GM12864 (cell line): ENCODE measurements around the gene SLC16A12.
"Not testable (repeated sequence)": the region's sequence is repeated elsewhere in the genome, so short reads cannot be mapped to it uniquely, and the experiment has no call there.

ENCODE experiments used
- DNase-seq: peaks from one replicate; pipeline ENCODE4 v3.0.0-alpha.2; 2011; ENCODE audit warnings: low read depth
- H3K4me3 ChIP-seq: 2 replicates; pipeline ENCODE4 v1.5.1; 2011; ENCODE audit warnings: mild to moderate bottlenecking, low read depth, low read length, control low read depth
- TF ChIP-seq, protein P1 (sequence below): IDR thresholded peaks from 2 replicates; pipeline ENCODE4 v1.5.1; 2011; ENCODE audit warnings: low read depth, mild to moderate bottlenecking, moderate library complexity, low read length, control low read depth, inconsistent platforms; ENCODE audit errors: missing control alignments

The SLC16A12 gene

DNA sequence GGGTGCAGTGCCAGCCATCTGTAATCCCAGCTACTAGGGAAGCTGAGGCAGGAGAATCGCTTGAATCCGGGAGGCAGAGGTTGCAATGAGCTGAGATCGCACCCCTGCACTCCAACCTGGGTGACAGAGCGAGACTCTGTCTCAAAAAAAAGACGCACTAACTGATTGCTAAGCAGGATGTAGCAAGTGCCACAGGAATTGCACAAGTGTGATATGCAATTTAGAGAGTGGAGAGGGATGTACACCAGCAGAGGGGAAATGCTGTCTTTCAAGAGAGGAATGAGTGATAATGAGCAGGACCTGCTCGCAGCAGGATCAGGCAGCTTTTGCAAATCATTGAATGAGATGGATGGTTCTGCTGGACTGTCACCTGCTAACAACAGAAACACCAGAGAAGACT is 13.3 kb upstream of the SLC16A12 start:
- TF ChIP-seq, protein P1, sequence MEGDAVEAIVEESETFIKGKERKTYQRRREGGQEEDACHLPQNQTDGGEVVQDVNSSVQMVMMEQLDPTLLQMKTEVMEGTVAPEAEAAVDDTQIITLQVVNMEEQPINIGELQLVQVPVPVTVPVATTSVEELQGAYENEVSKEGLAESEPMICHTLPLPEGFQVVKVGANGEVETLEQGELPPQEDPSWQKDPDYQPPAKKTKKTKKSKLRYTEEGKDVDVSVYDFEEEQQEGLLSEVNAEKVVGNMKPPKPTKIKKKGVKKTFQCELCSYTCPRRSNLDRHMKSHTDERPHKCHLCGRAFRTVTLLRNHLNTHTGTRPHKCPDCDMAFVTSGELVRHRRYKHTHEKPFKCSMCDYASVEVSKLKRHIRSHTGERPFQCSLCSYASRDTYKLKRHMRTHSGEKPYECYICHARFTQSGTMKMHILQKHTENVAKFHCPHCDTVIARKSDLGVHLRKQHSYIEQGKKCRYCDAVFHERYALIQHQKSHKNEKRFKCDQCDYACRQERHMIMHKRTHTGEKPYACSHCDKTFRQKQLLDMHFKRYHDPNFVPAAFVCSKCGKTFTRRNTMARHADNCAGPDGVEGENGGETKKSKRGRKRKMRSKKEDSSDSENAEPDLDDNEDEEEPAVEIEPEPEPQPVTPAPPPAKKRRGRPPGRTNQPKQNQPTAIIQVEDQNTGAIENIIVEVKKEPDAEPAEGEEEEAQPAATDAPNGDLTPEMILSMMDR: no peak
- H3K4me3 ChIP-seq: no peak overlapping the region
- no peak for DNase-seq

DNA sequence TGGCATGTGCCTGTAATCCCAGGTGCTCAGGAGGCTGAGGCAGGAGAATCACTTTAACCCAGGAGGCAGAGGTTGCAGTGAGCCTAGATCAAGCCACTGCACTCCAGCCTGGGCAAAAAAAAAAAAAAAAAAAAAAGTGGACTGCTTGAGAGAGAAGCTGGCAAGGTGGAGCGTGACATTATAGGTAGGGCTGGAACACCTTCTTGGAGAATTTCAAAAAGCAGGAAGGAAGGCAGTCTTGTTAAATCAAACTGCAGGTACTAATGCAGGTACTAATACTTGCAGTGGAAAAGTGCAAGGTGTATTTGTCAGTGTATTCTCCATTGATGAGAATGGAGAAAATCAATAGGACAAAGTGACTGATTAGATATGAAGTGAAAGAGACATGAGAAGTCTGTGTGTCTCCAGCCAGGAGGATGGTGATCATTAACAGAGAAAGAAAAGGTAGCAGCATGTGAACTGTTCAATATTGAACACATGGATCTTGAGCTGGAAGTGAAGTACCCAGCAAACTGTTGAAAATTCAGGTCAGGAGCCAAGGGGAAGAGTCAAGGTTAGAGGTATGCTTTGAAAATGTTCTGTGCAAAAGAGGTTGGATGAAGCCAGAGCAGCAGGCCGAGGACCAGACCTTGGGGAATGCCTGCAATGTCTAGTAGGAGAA is 12.6 kb upstream of the SLC16A12 start:
- TF ChIP-seq, protein P1: no peak
- DNase-seq: no peak
- H3K4me3 ChIP-seq: no peak overlapping the region

DNA sequence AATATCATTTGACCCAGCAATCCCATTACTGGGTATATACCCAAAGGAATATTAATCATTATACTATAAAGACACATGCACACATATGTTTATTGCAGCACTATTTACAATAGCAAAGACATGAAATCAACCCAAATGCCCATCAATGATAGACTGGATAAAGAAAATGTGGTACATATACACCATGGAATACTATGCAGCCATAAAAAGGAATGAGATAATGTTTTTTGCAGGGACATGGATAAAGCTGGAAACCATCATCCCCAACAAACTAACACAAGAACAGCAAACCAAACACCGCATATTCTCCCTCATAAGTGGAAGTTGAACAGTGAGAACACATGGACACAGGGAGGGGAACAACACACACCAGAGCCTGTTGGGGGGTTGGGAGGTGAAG is 11.3 kb upstream of the SLC16A12 start:
- H3K4me3 ChIP-seq, DNase-seq: not testable (repeated sequence)

DNA sequence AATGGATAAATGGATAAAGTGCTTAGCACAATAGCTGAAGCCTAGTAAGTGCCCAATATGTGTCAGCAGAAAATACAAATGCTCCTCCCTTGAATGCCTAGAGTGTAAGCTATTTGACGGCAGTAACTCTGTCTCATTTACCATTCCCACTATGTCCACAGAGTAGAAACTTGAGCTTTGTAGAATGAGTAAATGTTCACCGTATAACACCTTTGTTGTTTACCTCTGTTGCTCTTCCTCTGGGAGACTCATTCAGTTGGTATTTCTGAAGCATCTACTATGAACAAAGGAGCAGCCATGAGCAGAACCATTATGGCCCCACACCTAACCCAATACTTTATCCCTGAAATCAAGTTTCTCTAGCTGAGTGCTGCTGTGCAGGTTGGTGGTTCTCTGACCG is 8.4 kb upstream of the SLC16A12 start:
- TF ChIP-seq, protein P1: no peak
- H3K4me3 ChIP-seq: no peak overlapping the region
- DNase-seq: no peak

DNA sequence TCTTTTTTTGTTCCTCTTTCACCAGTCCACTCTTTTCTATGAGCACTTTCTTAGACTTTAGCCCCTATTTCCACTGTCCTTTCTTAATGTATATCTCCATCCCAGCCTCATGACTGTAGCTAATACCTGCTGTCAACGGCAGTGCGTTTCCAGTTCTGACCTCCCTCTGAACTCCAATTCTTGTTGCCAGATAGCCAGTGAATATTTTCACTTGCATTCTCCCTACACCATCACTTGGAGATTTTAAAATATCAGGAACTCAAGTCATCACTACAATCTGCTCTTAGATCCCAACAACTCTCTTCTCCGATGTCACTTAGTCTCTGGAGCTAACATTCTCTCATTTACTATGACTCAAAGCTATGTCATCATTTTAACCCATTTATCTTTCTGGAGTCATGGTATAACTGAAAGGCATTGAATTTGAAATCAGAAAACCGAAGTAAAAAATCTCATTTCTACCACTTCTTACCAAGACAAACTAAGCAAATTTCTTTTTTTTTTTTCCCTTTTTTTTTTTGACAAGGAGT is 5.1 kb upstream of the SLC16A12 start:
- no peak for DNase-seq
- TF ChIP-seq, protein P1: no peak
- no peak overlapping the region for H3K4me3 ChIP-seq

DNA sequence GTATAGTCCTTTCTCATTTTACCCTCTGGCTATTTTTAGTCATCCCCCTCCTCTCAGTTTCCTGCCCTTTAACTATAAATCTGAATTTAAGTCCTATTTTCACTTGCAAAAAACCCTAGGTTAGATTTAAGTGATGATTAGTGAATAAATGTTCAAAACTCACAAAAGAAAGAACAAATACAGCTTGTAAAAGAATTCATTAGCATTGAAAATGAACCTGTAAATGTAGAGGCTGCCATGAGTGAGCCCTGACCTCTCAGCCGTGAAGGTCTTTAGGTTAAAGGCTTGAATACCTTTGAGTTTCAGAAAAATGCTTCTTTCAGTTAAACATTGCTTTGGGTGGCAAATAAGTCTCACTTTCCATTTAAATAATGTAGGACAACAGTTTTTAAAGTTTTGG is 2.0 kb upstream of the SLC16A12 start:
- no peak overlapping the region for H3K4me3 ChIP-seq

DNA sequence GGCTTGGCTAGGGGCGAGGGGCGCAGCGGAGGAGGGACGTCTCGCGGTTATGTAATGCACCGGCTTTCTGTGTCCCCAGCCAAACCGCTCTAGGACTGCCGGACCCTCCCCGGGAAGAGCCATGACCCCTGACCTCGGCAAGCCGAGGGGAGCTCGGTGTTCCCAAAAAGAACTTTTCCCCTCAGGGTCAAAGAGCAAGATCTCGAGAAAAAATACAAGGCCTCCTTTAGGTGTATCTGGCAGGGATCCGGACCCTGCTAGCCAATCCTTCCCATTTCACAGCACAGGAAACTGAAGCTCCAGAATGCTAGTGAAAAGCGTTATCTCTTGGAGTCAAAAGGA is 590 bp upstream of the SLC16A12 start:
- TF ChIP-seq, protein P1: no peak
- DNase-seq: no peak
- H3K4me3 ChIP-seq: no peak overlapping the region

More for the DNA sequence above, 2.0 kb upstream of the SLC16A12 start:
- DNase-seq: no peak
- TF ChIP-seq, protein P1: no peak
